ENCODE data around the gene MLNR. TPM values are rescaled to one million over a fixed set of nuclear protein-coding genes. Genes with fewer than 3 reads are reported as not detected.

MLNR gene
- total RNA-seq, 4 donors from 2014 or later: not detected

DNA sequence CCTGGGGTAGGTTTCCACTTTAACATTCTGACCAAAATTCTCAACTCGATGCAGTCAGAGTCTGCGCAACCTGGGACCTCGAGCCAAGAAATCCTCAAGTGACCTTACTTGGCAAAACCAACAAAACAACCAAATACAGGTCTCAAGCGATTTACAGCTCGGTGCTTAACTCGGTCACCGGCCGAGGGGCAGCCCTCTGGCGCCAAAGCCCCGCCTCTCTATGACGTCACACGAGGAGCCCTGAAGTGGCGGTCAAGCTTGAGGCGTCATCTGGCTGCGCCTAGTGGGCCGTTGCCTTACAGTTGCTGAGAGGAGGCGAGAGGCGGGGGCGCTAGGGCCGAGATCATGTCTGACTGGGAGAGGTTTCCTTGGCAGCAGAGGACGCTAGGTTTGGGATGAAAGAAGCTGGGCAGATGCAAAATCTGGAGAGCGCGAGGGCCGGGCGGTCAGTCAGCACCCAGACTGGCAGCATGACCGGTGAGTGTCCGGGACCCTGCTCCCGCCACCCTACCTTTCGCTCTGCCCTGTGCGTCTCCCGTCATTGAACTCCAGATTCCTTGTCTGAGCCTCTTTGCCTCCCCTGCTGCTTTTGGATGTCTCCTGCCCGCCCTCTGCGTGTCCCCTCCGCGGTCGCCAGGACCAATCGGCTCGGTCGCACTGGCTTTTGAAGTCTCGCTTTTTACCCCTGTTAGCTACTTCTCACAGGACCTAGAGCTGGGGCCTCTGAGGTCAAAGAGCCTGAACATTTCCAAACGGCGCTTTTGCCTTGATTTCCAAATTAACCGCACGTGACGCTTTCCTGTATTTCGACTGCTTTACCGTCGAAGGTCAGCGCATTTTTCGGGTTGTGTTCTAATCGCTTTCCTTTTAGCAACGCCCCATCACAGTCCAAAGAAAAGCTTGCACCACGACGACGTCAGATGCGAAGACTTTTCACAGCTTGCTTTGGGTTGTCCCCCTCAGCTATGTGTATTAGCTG, 27.8 kb downstream of the MLNR start, which contains the start of gene CDADC1:
Gene CDADC1 (plus strand): TSS at position 283 of the 979 bp plus-strand sequence. CDS start 113 bp downstream, at position 396.
- TF ChIP-seq, protein P1, sequence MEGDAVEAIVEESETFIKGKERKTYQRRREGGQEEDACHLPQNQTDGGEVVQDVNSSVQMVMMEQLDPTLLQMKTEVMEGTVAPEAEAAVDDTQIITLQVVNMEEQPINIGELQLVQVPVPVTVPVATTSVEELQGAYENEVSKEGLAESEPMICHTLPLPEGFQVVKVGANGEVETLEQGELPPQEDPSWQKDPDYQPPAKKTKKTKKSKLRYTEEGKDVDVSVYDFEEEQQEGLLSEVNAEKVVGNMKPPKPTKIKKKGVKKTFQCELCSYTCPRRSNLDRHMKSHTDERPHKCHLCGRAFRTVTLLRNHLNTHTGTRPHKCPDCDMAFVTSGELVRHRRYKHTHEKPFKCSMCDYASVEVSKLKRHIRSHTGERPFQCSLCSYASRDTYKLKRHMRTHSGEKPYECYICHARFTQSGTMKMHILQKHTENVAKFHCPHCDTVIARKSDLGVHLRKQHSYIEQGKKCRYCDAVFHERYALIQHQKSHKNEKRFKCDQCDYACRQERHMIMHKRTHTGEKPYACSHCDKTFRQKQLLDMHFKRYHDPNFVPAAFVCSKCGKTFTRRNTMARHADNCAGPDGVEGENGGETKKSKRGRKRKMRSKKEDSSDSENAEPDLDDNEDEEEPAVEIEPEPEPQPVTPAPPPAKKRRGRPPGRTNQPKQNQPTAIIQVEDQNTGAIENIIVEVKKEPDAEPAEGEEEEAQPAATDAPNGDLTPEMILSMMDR (IDR thresholded peaks at IDR 0.05; ENCODE audit: low read depth): no peak

DNA sequence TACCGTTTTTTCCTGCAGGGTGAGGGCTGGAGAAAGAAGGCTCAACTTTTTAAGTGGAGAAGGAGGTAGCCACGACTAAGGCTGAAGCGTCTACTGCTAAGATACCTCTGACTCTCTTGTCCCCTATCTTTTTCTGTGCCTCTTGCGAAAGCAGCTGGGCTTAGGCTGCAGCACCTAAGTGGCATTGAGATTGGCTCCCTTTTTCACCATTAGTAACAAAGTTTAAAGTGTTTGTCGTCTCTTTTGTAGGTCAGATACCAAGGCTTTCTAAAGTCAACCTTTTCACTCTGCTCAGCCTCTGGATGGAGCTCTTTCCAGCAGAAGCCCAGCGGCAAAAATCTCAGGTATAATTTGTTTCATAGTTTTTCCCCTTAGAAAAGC, 28.5 kb downstream of the MLNR start:
- TF ChIP-seq, protein P1 (IDR thresholded peaks at IDR 0.05; ENCODE audit: low read depth): no peak

- TF ChIP-seq, protein P1 (IDR thresholded peaks at IDR 0.05; ENCODE audit: low read depth): no peak
These were observed 31.2 kb downstream of the MLNR start for GRCh38 chr13:49251326-49251725.

GRCh38 chr13:49253310-49253709, 33.2 kb downstream of the MLNR start:
- TF ChIP-seq, protein P1 (IDR thresholded peaks at IDR 0.05; ENCODE audit: low read depth): no peak

DNA sequence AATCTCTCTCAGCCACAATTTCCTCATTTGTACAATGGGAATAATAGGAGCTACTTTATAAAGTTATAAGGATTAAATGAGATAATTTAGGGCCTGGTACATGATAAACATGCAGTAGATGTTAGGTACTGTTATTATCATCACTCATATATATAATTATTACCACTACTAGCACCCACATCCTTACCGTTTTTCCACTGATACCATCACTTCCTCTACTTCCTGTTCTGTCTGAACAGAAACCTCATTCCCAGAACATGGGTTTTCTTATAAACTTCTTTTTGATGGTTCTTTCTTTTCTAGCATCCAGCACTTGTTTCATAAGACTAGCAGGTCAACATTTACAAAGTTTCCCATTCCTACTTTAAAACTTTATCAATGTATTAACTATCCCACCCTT, 33.9 kb downstream of the MLNR start:
- TF ChIP-seq, protein P1 (IDR thresholded peaks at IDR 0.05; ENCODE audit: low read depth): no peak

- TF ChIP-seq, protein P1 (IDR thresholded peaks at IDR 0.05; ENCODE audit: low read depth): no peak
These were observed 36.7 kb downstream of the MLNR start for GRCh38 chr13:49256841-49257240.

DNA sequence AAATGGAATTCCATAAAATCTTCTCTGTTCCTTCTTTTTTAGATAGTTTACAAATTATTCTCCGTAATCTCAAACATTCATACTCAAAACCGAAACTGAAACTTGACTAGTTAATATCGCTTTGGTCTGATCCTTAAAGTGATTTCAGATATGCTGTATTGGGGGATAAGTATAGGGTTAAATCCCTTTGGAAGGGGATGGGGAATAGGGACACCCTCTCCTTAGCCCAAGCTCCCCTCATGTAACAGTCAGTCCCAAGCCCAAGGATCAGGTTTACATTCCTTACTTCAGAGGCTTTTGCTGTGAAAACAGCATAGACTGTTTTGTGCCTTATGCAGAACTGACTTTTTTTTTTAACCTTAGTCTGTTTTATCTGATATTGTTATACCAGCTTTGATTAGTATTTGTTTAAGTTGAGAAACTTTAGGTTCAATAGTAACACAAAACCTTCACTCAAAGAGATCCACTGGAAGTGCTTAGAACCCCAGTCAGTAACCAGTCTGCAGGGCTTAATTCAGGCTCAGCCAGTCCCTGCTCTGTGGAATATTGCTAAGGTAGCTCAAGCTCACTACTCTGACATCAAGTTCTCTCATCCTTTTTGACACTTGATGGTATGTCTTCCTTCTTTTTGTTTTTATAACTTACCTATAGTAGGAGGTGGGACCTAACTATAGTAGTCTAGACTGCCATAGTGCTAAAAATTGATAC, 38.1 kb downstream of the MLNR start:
- TF ChIP-seq, protein P1 (IDR thresholded peaks at IDR 0.05; ENCODE audit: low read depth): no peak
